ENCODE measurements around the gene NCOA1.

NCOA1 gene

GRCh38 chr2:24509425-24509824 lies 18.4 kb downstream of the NCOA1 start (continued):
- no peak for TF ChIP-seq PATZ1 (CRISPR knock-in tag; IDR thresholded peaks at IDR 0.05; ENCODE audit: borderline replicate concordance)
- TF ChIP-seq CSRNP3 (CRISPR knock-in tag; IDR thresholded peaks at IDR 0.05) = no peak

- TF ChIP-seq RARB (CRISPR knock-in tag; IDR thresholded peaks at IDR 0.05) (no peak), ZNF565 (CRISPR knock-in tag; conservative IDR thresholded peaks at IDR 0.05; ENCODE audit: low read depth) (no peak), GLIS3 (CRISPR knock-in tag; IDR thresholded peaks at IDR 0.05) (no peak), ZNF70 (CRISPR knock-in tag; IDR thresholded peaks at IDR 0.05) (no peak), ZC3H10 (CRISPR knock-in tag; IDR thresholded peaks at IDR 0.05) (no peak), CREB5 (CRISPR knock-in tag; IDR thresholded peaks at IDR 0.05; ENCODE audit: low read depth) (no peak), POU6F1 (CRISPR knock-in tag; IDR thresholded peaks at IDR 0.05; ENCODE audit: borderline replicate concordance, low read depth) (no peak), TOX (CRISPR knock-in tag; IDR thresholded peaks at IDR 0.05; ENCODE audit: borderline replicate concordance) (no peak), ISL1 (CRISPR knock-in tag; IDR thresholded peaks at IDR 0.05) (no peak), PATZ1 (CRISPR knock-in tag; IDR thresholded peaks at IDR 0.05; ENCODE audit: borderline replicate concordance) (no peak), ZNF8 (CRISPR knock-in tag; IDR thresholded peaks at IDR 0.05) (no peak), ZFP3 (CRISPR knock-in tag; IDR thresholded peaks at IDR 0.05) (no peak)
- ATAC-seq = no peak
These were observed 18.8 kb downstream of the NCOA1 start for GRCh38 chr2:24509840-24510239.

- no peak for ATAC-seq
- TF ChIP-seq CSDC2 (CRISPR knock-in tag; IDR thresholded peaks at IDR 0.05) (no peak), ZFP3 (CRISPR knock-in tag; IDR thresholded peaks at IDR 0.05) (no peak), TCF4 (CRISPR knock-in tag; IDR thresholded peaks at IDR 0.05; ENCODE audit: borderline replicate concordance) (no peak), RARB (CRISPR knock-in tag; IDR thresholded peaks at IDR 0.05) (no peak), SNAI2 (CRISPR knock-in tag; IDR thresholded peaks at IDR 0.05) (no peak), GLIS3 (CRISPR knock-in tag; IDR thresholded peaks at IDR 0.05) (no peak)
These were observed 19.7 kb downstream of the NCOA1 start for GRCh38 chr2:24510771-24511170.

GRCh38 chr2:24511198-24511597 lies 20.1 kb downstream of the NCOA1 start:
- no peak for ATAC-seq
- TF ChIP-seq ZFP3 (CRISPR knock-in tag; IDR thresholded peaks at IDR 0.05) (no peak), CSDC2 (CRISPR knock-in tag; IDR thresholded peaks at IDR 0.05) (no peak), CREB5 (CRISPR knock-in tag; IDR thresholded peaks at IDR 0.05; ENCODE audit: low read depth) (no peak), CSRNP3 (CRISPR knock-in tag; IDR thresholded peaks at IDR 0.05) (no peak), ARNTL (CRISPR knock-in tag; IDR thresholded peaks at IDR 0.05; ENCODE audit: borderline replicate concordance, low read depth) (no peak), ZNF565 (CRISPR knock-in tag; conservative IDR thresholded peaks at IDR 0.05; ENCODE audit: low read depth) (no peak), ZNF8 (CRISPR knock-in tag; IDR thresholded peaks at IDR 0.05) (no peak), ZC3H10 (CRISPR knock-in tag; IDR thresholded peaks at IDR 0.05) (no peak), POU6F1 (CRISPR knock-in tag; IDR thresholded peaks at IDR 0.05; ENCODE audit: borderline replicate concordance, low read depth) (no peak), TOX (CRISPR knock-in tag; IDR thresholded peaks at IDR 0.05; ENCODE audit: borderline replicate concordance) (no peak), RARB (CRISPR knock-in tag; IDR thresholded peaks at IDR 0.05) (no peak), PATZ1 (CRISPR knock-in tag; IDR thresholded peaks at IDR 0.05; ENCODE audit: borderline replicate concordance) (no peak), ZFP30 (CRISPR knock-in tag; IDR thresholded peaks at IDR 0.05) (no peak), ISL1 (CRISPR knock-in tag; IDR thresholded peaks at IDR 0.05) (no peak), TCF4 (CRISPR knock-in tag; IDR thresholded peaks at IDR 0.05; ENCODE audit: borderline replicate concordance) (no peak), ESRRG (CRISPR knock-in tag; IDR thresholded peaks at IDR 0.05) (no peak)

Data from SK-N-SH treated with all-trans-retinoic acid at 6 μM for 48 hours (cell line).